ENCODE data around the gene DLGAP5. TPM values are rescaled to one million over a fixed set of nuclear protein-coding genes. Genes with fewer than 3 reads are reported as not detected.

Gene DLGAP5
- total and polyA plus RNA-seq, 2 donors, result 3.0 to 67.6 TPM

DNA sequence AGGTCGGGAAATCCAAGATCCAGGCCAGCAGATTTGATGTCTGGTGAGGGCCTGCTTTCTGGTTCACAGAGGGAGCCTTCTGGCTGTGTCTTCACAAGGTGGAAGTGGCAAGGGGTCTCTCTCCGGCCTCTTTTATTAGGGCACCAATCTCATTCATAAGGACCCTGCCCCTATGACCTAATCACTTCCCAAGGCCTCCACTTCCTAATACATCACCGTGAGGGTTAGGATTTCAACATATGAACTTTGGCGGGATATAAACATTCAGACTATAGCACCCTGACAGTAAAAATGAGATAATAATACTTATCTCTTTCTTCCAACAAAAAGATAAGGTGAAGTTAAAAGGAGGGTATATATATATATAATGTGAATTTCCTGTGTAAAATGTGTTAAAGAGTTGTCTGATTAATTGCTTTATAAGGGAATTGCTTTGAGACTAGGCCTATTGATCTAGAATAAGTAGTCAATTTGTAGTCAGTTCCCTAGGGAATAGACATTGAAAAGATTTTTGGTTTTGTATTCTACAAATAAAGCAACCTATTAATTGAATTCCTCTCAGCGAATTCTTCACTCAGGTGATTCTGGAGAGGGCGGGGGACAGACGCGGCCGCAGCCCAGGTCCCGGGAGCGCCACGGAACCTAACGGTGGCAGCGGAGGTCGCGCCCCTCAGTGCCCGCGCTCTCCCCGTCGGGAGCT, 62.8 kb downstream of the DLGAP5 start:
- peaks cover 29 to 50% of the 10 kb centered on the region in 2 donors for H3K27me3 ChIP-seq (ENCODE audit: control insufficient read depth in 2 of 2, insufficient read depth in 1 of 2, low read length in 1 of 2)
- no peak for DNase-seq (ENCODE audit: low read depth in 6 of 9, low spot score in 9 of 9)
- H3K9me3 ChIP-seq (ENCODE audit: control insufficient read depth in 2 of 2, insufficient read depth in 1 of 2, low read length in 1 of 2), result no peaks in the 10 kb centered on the region
- 24% methylated on average over 20 of the region's 20 CpGs for WGBS
- peak overlapping the region in 1 of 2 donors; percentile 86 for H3K27ac ChIP-seq (ENCODE audit: low read depth in 1 of 2, low read length in 1 of 2)
- peak overlapping the region in 1 of 2 donors; percentile 56 for H3K4me3 ChIP-seq (ENCODE audit: low read length in 2 of 2)
- H3K4me1 ChIP-seq (ENCODE audit: control insufficient read depth in 2 of 2, insufficient read depth in 2 of 2, low read length in 2 of 2), result peaks cover 4 to 11% of the 10 kb centered on the region in 2 donors
- H3K36me3 ChIP-seq (ENCODE audit: control insufficient read depth in 2 of 2, insufficient read depth in 2 of 2, low read length in 1 of 2), result peaks cover 0 to 4% of the 10 kb centered on the region in 2 donors

DNA sequence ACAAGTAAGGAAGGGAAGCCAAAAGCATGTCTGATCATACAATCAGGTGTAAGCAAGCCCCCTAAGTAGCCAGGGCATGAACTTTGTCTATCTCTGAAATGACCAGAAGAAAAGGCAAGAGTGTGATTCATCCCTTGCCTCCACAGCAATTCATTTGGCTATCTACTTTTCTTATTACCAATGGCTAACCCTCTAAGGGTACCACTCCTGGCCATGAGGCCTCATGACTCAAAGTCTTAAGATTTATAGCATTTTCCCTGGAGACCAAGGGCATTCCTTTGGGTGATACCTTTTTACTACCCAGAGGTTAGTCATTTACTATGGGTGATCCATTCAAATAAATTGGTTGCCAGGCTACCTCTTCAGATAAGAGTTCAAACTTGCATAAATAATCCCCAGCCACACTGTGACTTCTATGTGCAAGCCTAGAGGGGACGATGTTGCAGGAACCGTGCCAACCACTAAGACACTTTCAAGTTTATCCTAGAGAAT, 63.9 kb downstream of the DLGAP5 start:
- Histone ChIP-seq H3K4me1 (ENCODE audit: control insufficient read depth in 2 of 2, insufficient read depth in 2 of 2, low read length in 2 of 2) (peaks cover 11 to 12% of the 10 kb centered on the region in 2 donors), H3K4me3 (ENCODE audit: low read length in 2 of 2) (no peak overlapping the region), H3K9me3 (ENCODE audit: control insufficient read depth in 2 of 2, insufficient read depth in 1 of 2, low read length in 1 of 2) (no peaks in the 10 kb centered on the region), H3K36me3 (ENCODE audit: control insufficient read depth in 2 of 2, insufficient read depth in 2 of 2, low read length in 1 of 2) (no peaks in the 10 kb centered on the region), H3K27ac (ENCODE audit: low read depth in 1 of 2, low read length in 1 of 2) (no peak overlapping the region), H3K27me3 (ENCODE audit: control insufficient read depth in 2 of 2, insufficient read depth in 1 of 2, low read length in 1 of 2) (peaks cover 29 to 50% of the 10 kb centered on the region in 2 donors)
- DNase-seq (ENCODE audit: low read depth in 6 of 9, low spot score in 9 of 9), result no peak
- 91% methylated on average over 2 of the region's 2 CpGs for WGBS

DNA sequence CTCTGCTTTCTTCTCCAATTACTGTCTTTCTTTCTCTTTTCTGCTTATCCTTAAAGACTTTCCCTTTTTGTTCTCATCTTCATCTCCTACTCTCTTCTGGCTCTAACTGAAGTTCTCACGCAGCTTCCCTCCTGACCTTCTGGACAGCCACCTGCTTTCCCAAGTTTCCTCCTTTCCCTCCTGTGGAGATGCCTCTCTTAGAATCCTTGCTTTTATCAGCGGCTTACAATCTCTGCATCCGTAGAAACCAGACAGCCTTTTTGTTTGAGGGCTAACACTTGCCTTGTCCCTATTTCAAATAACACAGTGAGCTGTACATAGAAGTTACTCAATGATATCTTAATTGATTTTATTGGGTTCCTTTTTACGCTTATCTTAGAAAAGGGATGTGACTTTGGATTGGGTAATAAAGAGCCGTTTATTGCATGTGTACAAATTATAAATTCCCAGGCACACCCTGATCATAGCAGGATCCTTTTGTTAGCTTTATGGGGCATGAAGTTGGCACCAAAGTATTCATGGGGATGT, 64.4 kb downstream of the DLGAP5 start:
- H3K4me1 ChIP-seq (ENCODE audit: control insufficient read depth in 2 of 2, insufficient read depth in 2 of 2, low read length in 2 of 2), result peaks cover 11 to 13% of the 10 kb centered on the region in 2 donors
- no peaks in the 10 kb centered on the region for H3K36me3 ChIP-seq (ENCODE audit: control insufficient read depth in 2 of 2, insufficient read depth in 2 of 2, low read length in 1 of 2)

DNA sequence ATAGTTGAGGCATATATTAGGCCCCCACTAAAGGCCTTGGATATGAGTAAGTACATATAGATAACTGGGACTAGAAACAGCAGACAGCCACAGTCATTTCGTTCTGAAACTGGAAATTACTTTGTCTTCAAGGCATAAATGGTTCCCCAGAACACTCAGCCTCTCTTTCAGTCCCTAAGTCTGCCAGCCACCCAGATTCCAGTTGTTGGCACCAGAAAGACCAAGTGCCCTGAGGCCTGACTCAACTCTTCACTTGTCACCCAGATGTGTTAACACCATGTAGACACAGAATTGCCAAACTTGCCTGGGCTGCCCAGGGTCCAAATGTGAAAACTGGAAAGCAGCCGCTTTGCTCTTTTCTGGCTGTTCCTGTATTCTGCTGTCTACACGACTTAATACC, 65.4 kb downstream of the DLGAP5 start:
- Histone ChIP-seq H3K27me3 (ENCODE audit: control insufficient read depth in 2 of 2, insufficient read depth in 1 of 2, low read length in 1 of 2) (peaks cover 29 to 50% of the 10 kb centered on the region in 2 donors), H3K4me1 (ENCODE audit: control insufficient read depth in 2 of 2, insufficient read depth in 2 of 2, low read length in 2 of 2) (peaks cover 11 to 13% of the 10 kb centered on the region in 2 donors), H3K27ac (ENCODE audit: low read depth in 1 of 2, low read length in 1 of 2) (no peak overlapping the region), H3K9me3 (ENCODE audit: control insufficient read depth in 2 of 2, insufficient read depth in 1 of 2, low read length in 1 of 2) (no peaks in the 10 kb centered on the region), H3K36me3 (ENCODE audit: control insufficient read depth in 2 of 2, insufficient read depth in 2 of 2, low read length in 1 of 2) (no peaks in the 10 kb centered on the region), H3K4me3 (ENCODE audit: low read length in 2 of 2) (no peak overlapping the region)
- no peak for DNase-seq (ENCODE audit: low read depth in 6 of 9, low spot score in 9 of 9)
- 92% methylated on average over 3 of the region's 3 CpGs for WGBS

More for the DNA sequence above, 64.4 kb downstream of the DLGAP5 start:
- H3K4me3 ChIP-seq (ENCODE audit: low read length in 2 of 2), result no peak overlapping the region
- no peak overlapping the region for H3K27ac ChIP-seq (ENCODE audit: low read depth in 1 of 2, low read length in 1 of 2)
- no peak for DNase-seq (ENCODE audit: low read depth in 6 of 9, low spot score in 9 of 9)
- H3K9me3 ChIP-seq (ENCODE audit: control insufficient read depth in 2 of 2, insufficient read depth in 1 of 2, low read length in 1 of 2), result no peaks in the 10 kb centered on the region
- WGBS, result 96% methylated on average over 5 of the region's 5 CpGs
- H3K27me3 ChIP-seq (ENCODE audit: control insufficient read depth in 2 of 2, insufficient read depth in 1 of 2, low read length in 1 of 2), result peaks cover 29 to 50% of the 10 kb centered on the region in 2 donors

DNA sequence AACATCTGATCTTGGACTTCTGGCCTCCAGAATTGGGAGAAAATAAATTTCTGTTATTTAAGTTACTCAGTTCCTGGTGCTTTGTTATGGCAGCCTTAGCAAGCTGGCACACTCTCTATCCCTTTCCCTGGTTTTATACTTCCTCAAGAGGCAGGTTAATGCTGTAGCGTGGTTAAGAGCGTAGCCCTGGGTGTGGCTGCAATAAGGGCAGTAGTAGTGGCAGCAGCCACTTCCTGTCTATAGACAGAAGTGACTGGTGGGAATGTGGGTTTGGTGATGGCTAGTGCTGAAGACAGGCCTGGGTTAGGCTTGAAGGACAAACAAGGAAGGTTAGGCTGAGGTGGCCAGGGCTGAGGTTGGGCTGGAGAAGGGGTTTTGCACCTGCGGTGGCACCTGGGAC, 66.0 kb downstream of the DLGAP5 start:
- Histone ChIP-seq H3K27me3 (ENCODE audit: control insufficient read depth in 2 of 2, insufficient read depth in 1 of 2, low read length in 1 of 2) (peaks cover 27 to 46% of the 10 kb centered on the region in 2 donors), H3K9me3 (ENCODE audit: control insufficient read depth in 2 of 2, insufficient read depth in 1 of 2, low read length in 1 of 2) (no peaks in the 10 kb centered on the region), H3K4me3 (ENCODE audit: low read length in 2 of 2) (no peak overlapping the region), H3K4me1 (ENCODE audit: control insufficient read depth in 2 of 2, insufficient read depth in 2 of 2, low read length in 2 of 2) (peaks cover 11 to 13% of the 10 kb centered on the region in 2 donors), H3K36me3 (ENCODE audit: control insufficient read depth in 2 of 2, insufficient read depth in 2 of 2, low read length in 1 of 2) (no peaks in the 10 kb centered on the region), H3K27ac (ENCODE audit: low read depth in 1 of 2, low read length in 1 of 2) (no peak overlapping the region)
- DNase-seq (ENCODE audit: low read depth in 6 of 9, low spot score in 9 of 9), result no peak
- WGBS, result 89% methylated on average over 3 of the region's 3 CpGs

DNA sequence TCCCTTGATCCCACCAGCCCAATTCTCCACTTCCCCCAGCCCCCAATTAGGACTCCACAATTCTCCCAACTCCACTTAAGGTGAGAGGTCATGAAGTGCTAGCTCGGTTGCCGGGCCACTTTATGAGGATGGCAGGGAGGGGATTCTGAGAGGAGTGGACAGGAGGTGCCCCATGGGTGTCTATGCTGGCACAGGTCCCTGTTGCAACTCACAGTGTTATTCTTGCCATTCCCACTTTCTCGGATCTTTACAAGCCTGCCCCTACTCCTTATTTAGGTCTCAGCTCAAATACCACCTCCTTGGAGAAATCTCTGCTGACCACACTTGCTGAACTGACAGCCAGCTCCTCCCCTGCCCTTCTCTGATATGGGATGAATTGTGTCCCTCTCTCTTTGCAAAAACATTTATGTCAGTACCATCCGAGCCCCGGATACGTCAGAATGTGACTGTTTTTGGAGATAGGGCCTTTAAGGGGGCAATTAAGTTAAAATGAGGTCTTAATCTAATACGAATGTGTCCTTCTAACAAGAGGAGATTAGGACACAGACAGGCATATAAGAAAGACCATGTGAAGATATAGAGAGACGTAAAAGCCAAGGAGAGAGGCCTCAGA, 66.5 kb downstream of the DLGAP5 start:
- Histone ChIP-seq H3K4me1 (ENCODE audit: control insufficient read depth in 2 of 2, insufficient read depth in 2 of 2, low read length in 2 of 2) (peaks cover 11 to 13% of the 10 kb centered on the region in 2 donors), H3K27me3 (ENCODE audit: control insufficient read depth in 2 of 2, insufficient read depth in 1 of 2, low read length in 1 of 2) (peaks cover 22 to 41% of the 10 kb centered on the region in 2 donors), H3K36me3 (ENCODE audit: control insufficient read depth in 2 of 2, insufficient read depth in 2 of 2, low read length in 1 of 2) (no peaks in the 10 kb centered on the region), H3K4me3 (ENCODE audit: low read length in 2 of 2) (no peak overlapping the region), H3K9me3 (ENCODE audit: control insufficient read depth in 2 of 2, insufficient read depth in 1 of 2, low read length in 1 of 2) (no peaks in the 10 kb centered on the region), H3K27ac (ENCODE audit: low read depth in 1 of 2, low read length in 1 of 2) (no peak overlapping the region)
- DNase-seq (ENCODE audit: low read depth in 6 of 9, low spot score in 9 of 9), result no peak
- WGBS, result 98% methylated on average over 8 of the region's 8 CpGs

DNA sequence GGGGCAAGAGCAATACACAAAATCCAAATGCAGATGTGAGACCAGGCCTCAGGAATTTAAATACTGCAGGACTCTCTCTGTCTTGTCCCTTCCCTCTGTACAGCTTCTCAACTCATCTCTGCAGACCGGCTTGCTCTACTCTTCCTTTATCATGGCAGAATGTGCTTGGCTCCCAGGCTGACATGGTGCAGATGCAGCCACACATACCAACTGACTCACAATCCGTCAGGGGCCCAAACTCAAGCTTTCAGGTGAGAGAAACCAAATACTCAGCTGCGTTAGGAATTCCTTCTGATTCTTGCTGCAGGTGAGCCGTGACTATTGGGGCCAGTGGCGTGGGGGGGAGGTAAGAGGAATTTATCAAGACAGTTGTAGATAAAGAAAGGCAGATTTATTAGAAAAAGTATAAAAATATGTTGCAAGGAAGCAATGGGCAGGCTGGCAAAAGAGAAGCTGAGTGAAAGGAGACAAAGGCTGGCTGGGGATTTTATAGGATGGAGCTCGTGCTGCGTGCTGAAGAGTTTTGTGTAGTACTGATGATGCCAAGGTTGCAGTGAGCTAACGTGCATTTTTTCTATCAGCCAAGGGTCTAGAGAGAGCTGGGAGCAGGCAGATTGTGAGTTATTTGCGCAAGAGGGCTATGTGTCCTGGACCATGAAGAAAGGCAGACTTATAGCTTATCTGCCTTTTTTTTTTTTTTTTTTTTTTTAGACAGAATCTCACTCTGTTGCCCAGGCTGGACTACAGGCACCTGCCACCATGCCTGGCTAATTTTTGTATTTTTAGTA, 67.3 kb downstream of the DLGAP5 start:
- Histone ChIP-seq H3K4me3 (ENCODE audit: low read length in 2 of 2) (no peak overlapping the region), H3K4me1 (ENCODE audit: control insufficient read depth in 2 of 2, insufficient read depth in 2 of 2, low read length in 2 of 2) (peaks cover 2 to 9% of the 10 kb centered on the region in 2 donors), H3K27me3 (ENCODE audit: control insufficient read depth in 2 of 2, insufficient read depth in 1 of 2, low read length in 1 of 2) (peaks cover 13 to 32% of the 10 kb centered on the region in 2 donors), H3K36me3 (ENCODE audit: control insufficient read depth in 2 of 2, insufficient read depth in 2 of 2, low read length in 1 of 2) (no peaks in the 10 kb centered on the region), H3K27ac (ENCODE audit: low read depth in 1 of 2, low read length in 1 of 2) (no peak overlapping the region), H3K9me3 (ENCODE audit: control insufficient read depth in 2 of 2, insufficient read depth in 1 of 2, low read length in 1 of 2) (no peaks in the 10 kb centered on the region)
- DNase-seq (ENCODE audit: low read depth in 6 of 9, low spot score in 9 of 9), result no peak
- WGBS, result 95% methylated on average over 9 of the region's 9 CpGs

DNA sequence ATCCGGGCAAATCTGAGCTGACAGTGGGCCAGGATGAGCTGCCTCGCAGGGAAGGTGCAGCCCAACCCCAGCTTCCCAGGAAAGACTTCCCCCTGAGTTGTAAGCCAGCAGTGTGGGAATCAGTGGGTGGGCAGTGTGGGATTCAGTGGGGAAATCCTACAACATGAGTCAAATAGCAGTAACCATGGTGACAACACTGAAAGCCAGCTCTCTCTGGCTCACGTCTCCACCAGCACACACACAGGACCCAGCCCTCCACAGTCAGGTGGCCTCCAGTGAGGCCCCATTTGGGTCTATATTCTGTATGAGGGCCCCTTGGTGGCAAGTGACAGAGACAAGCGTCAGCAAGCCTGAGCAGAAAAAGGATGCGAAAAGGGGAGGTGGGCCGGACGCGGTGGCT, 68.3 kb downstream of the DLGAP5 start:
- DNase-seq (ENCODE audit: low read depth in 6 of 9, low spot score in 9 of 9), result no peak
- Histone ChIP-seq H3K9me3 (ENCODE audit: control insufficient read depth in 2 of 2, insufficient read depth in 1 of 2, low read length in 1 of 2) (no peaks in the 10 kb centered on the region), H3K4me3 (ENCODE audit: low read length in 2 of 2) (no peak overlapping the region), H3K27ac (ENCODE audit: low read depth in 1 of 2, low read length in 1 of 2) (peak overlapping the region; percentile 49 to 52), H3K36me3 (ENCODE audit: control insufficient read depth in 2 of 2, insufficient read depth in 2 of 2, low read length in 1 of 2) (no peaks in the 10 kb centered on the region), H3K4me1 (ENCODE audit: control insufficient read depth in 2 of 2, insufficient read depth in 2 of 2, low read length in 2 of 2) (peaks cover 0 to 14% of the 10 kb centered on the region in 2 donors), H3K27me3 (ENCODE audit: control insufficient read depth in 2 of 2, insufficient read depth in 1 of 2, low read length in 1 of 2) (peaks cover 7 to 23% of the 10 kb centered on the region in 2 donors)
- WGBS, result 89% methylated on average over 8 of the region's 8 CpGs
